Measurements from ENCODE around the gene CCL5. TPM values are rescaled to one million over a fixed set of nuclear protein-coding genes. Genes with fewer than 3 reads are reported as not detected.

Gene CCL5
- total RNA-seq, 6 experiments from 2014 or later = 0.19 TPM; not detected in 5

- Mint-ChIP-seq H3K9me3 (no peaks in the 10 kb centered on the region), H3K27ac (no peak overlapping the region), H3K4me3 (no peak overlapping the region), H3K36me3 (ENCODE audit: low read depth) (no peaks in the 10 kb centered on the region), H3K4me1 (ENCODE audit: low read depth) (peaks cover 25% of the 10 kb centered on the region), H3K27me3 (ENCODE audit: insufficient read depth) (peaks cover 4% of the 10 kb centered on the region)
- no peak for DNase-seq
- TF ChIP-seq CTCF (IDR thresholded peaks at IDR 0.05) = no peak
These were observed 10.6 kb upstream of the CCL5 start for GRCh38 chr17:35890774-35891155.

GRCh38 chr17:35889818-35890773, 9.9 kb upstream of the CCL5 start:
- peaks cover 19% of the 10 kb centered on the region for H3K4me1 Mint-ChIP-seq (ENCODE audit: low read depth)
- H3K27ac Mint-ChIP-seq = no peak overlapping the region
- no peaks in the 10 kb centered on the region for H3K9me3 Mint-ChIP-seq
- peak overlapping the region; percentile 1; the same call in 1 of the 2 replicates for H3K4me3 Mint-ChIP-seq
- no peak for TF ChIP-seq CTCF (IDR thresholded peaks at IDR 0.05)
- peaks cover 4% of the 10 kb centered on the region for H3K27me3 Mint-ChIP-seq (ENCODE audit: insufficient read depth)
- H3K36me3 Mint-ChIP-seq (ENCODE audit: low read depth) = no peaks in the 10 kb centered on the region
- DNase-seq = peak; percentile 23

GRCh38 chr17:35889241-35889640, 9.1 kb upstream of the CCL5 start:
- Mint-ChIP-seq H3K4me1 (ENCODE audit: low read depth) (peaks cover 18% of the 10 kb centered on the region), H3K4me3 (no peak overlapping the region), H3K36me3 (ENCODE audit: low read depth) (no peaks in the 10 kb centered on the region), H3K9me3 (no peaks in the 10 kb centered on the region), H3K27me3 (ENCODE audit: insufficient read depth) (peaks cover 6% of the 10 kb centered on the region), H3K27ac (no peak overlapping the region)
- DNase-seq = no peak
- TF ChIP-seq CTCF (IDR thresholded peaks at IDR 0.05) = no peak

GRCh38 chr17:35878361-35878760, 1.8 kb downstream of the CCL5 start:
- Mint-ChIP-seq H3K4me3 (no peak overlapping the region), H3K27me3 (ENCODE audit: insufficient read depth) (no peaks in the 10 kb centered on the region; the same call in 1 of the 2 replicates), H3K27ac (no peak overlapping the region), H3K4me1 (ENCODE audit: low read depth) (peaks cover 27% of the 10 kb centered on the region), H3K36me3 (ENCODE audit: low read depth) (no peaks in the 10 kb centered on the region), H3K9me3 (no peaks in the 10 kb centered on the region)
- TF ChIP-seq CTCF (IDR thresholded peaks at IDR 0.05) = no peak
- no peak for DNase-seq

GRCh38 chr17:35877345-35878029, 2.7 kb downstream of the CCL5 start:
- no peak for DNase-seq
- Mint-ChIP-seq H3K27me3 (ENCODE audit: insufficient read depth) (no peaks in the 10 kb centered on the region; the same call in 1 of the 2 replicates), H3K9me3 (no peaks in the 10 kb centered on the region), H3K4me3 (no peak overlapping the region), H3K4me1 (ENCODE audit: low read depth) (peaks cover 27% of the 10 kb centered on the region), H3K36me3 (ENCODE audit: low read depth) (no peaks in the 10 kb centered on the region), H3K27ac (no peak overlapping the region)
- no peak for TF ChIP-seq CTCF (IDR thresholded peaks at IDR 0.05)

Data from HFFc6 (cell line).